ELF-1 (cell line): ENCODE results near the gene MORC3.
A peak's percentile ranks its signal among the peaks of the same experiment; 100 is the strongest.
"Not testable (repeated sequence)": the region's sequence is repeated elsewhere in the genome, so short reads cannot be mapped to it uniquely, and the experiment has no call there.

ENCODE experiments used
- DNase-seq: peaks from one replicate; pipeline ENCODE4 v3.0.0-alpha.2; 2016; ENCODE audit warnings: low read depth, low spot score

Gene MORC3

GRCh38 chr21:36381841-36382589, 62.0 kb downstream of the MORC3 start:
- DNase-seq, result no peak

GRCh38 chr21:36382722-36383121, 62.7 kb downstream of the MORC3 start:
- not testable (repeated sequence) for DNase-seq

DNA sequence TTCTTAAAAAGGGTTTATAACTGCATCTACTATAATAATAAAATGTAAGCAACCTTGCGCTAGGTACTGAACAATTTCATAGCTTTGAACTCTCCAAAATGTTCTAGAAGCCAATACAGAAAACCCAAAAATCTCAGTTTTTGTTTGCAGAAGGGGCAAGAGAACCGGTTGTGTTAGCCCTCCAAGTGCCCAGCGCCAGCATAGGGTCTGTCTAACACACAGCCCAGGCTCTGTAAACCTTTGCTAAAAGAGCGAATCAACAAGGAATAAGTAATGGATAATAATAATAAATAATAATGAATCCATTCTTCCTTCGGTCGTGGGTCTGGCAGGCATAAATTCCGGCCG, 64.9 kb downstream of the MORC3 start:
- DNase-seq, result no peak

DNA sequence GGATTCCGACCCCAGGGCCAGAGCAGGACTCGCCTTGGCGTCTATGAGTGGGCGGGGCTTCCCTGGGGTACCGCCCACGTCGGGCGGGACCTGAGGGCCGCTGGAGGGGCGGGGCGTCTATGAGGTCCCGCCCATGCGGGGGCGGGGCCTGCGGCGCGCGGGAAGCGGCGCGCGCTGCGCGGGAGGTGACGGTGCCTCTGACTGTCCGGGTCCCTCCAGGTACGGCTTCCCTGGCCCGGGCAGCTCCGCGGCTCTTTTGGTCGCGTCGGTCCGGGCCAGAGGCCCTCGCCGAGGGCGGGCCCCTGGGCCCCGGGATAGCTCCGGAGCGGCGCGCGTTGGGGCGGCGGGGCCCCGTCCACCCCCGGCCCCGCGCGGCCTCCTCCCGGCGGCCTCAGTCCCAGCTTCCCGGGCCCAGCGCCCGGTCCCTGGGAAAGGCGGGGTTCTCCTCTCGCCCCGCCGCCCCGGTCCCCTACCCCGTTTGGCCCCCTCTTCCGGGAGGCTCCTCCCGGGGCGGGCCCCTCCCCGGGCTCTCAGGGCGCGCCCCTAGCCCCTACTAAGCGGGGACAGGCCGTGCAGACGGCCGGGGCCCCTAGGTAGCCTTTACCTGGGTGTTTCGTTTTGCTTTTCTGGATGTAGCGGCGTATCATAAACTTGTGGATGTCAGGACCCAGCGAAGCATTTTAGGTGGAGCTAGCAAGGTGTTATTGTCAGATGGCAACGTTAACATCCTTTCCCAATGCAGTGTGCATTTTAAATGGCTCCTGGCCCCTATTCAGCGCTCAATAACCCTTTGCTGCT, 65.4 kb downstream of the MORC3 start, which contains the start of gene CHAF1B:
CHAF1B (plus strand) TSS at position 160 of the 798 bp plus-strand sequence. CDS start 745 bp downstream, outside the sequence.
- peak; percentile 89 for DNase-seq

- DNase-seq, result peak; percentile 15
Measured at GRCh38 chr21:36386031-36386642, 66.1 kb downstream of the MORC3 start.

GRCh38 chr21:36388096-36388495, 68.1 kb downstream of the MORC3 start:
- DNase-seq, result peak; percentile 21

DNA sequence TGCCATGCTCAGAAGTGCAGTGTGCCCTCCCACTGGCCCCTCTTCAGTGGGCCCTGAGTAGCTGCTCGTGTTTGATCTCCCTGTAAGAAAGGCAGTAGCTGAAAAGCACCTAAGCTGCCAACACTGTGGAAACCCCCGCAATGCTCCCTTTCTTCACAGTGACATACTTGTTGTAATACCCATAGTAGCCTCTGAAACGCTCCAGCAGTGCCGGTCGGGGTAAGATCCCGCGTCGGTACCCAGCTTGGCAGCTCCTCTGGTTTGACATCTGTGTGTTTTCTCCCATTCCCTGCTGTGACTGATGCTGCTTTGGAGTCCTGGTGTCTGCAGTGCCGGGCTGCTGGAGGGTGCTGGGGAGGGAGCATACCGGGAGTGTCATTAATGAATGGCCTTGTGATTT, 68.8 kb downstream of the MORC3 start:
- DNase-seq, result peak; percentile 49

DNA sequence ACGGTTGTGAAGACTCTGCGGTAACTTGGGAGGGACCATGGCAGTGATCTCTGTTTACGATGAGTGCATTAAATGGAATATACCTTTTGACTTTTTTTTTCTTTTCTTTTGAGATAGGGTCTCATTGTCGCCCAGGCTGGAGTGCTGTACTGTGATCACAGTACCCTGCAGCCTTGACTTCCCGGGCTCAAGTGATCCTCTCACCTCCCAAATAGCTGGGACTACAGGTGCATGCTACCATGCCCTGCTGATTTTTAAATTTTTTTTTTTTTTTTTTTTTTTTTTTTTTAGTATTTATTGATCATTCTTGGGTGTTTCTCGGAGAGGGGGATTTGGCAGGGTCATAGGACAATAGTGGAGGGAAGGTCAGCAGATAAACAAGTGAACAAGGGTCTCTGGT, 71.7 kb downstream of the MORC3 start:
- not testable (repeated sequence) for DNase-seq

DNA sequence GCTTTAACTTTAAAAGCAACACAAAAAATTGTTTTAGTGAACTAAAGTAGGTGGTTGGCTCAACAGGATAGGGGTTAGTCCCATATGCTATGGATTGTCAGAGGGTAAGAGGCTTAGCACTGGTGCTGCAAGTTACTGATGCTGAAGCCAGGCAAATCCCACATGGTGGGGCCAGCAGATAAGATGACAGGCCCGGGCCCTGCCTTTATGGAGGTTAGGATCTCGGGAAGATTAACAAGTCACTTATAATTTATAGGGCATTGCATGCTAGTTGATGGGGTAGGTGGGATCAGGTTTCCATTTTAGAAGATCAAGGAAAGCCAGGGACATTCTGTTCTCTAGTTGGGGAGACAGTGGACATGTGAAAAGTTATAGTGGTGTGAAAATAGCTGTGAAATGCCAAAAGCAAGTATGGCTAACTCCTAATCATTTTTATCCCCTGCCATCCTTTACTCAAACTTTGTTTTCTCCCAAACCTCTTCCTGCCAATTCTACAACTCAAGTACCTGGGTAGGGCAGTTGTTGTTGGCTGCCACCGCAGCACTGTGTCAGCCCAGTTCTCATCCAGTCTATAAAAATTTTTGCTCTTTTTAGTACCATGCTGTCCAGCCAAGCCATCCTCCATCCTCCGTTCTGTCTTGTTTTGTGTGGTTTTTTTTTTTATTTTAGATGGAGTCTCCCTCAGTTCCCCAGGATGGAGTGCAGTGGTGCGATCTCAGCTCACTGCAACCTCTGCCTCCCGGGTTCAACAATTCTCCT, 75.5 kb downstream of the MORC3 start:
- no peak for DNase-seq

- no peak for DNase-seq
Measured at GRCh38 chr21:36396325-36396724, 76.3 kb downstream of the MORC3 start.

GRCh38 chr21:36396971-36397370, 77.0 kb downstream of the MORC3 start:
- DNase-seq, result no peak

GRCh38 chr21:36397606-36398005, 77.6 kb downstream of the MORC3 start:
- no peak for DNase-seq

- DNase-seq, result not testable (repeated sequence)
Measured at GRCh38 chr21:36399736-36400135, 79.7 kb downstream of the MORC3 start.

- no peak for DNase-seq
Measured at GRCh38 chr21:36400719-36401118, 80.7 kb downstream of the MORC3 start.

DNA sequence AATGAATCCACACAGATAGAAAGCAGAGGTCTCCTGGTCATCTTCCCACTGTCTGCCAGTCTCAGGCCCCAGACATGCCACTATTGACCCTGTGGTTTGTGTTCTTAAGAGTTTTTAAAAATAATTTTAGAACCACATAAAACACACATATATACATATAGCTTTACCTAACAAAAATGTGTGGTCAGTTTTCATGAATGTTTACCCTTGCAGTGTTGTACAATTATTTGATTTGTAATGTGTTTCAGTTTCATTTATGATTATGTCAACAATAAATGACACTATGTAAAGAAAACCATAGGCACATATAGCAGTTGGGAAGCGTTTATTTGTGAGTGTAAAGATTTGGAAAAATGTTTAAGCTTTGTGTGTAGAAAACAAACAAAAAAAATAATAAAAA, 82.3 kb downstream of the MORC3 start:
- DNase-seq, result no peak

- DNase-seq, result no peak
Measured at GRCh38 chr21:36403713-36404112, 83.7 kb downstream of the MORC3 start.

DNA sequence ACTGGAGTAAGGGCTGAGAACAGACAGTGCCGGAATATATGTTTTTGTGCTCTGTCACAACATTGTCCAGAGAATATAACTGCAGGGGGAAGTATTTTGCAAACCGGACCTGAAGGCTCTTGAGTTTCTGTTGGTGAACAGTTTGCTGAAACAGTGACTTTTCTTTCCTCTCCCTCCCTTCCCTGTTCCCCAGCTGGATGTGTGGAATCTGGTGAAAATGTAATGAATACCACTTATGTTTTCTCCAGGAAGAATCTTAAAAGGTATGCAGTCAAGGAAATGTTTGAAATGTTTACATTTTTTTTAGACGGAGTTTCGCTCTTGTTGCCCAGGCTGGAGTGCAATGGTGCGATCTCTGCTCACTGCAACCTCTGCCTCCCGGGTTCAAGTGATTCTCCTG, 88.6 kb downstream of the MORC3 start:
- no peak for DNase-seq

DNA sequence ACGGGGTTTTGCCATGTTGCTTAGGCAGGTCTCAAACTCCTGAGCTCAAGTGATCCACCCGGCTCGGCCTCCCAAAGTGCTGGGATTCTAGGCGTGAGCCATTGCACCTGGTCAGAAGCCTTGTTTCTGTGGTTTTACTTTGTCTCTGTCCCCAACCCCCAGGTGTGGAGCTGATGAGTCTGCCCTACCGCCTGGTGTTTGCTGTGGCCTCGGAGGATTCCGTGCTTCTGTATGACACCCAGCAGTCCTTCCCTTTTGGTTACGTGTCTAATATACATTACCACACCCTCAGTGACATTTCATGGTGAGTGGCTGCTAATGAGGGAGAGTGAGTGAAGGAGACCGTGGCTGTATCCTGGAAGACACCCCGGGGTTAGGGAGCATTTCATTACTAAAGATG, 91.3 kb downstream of the MORC3 start:
- no peak for DNase-seq

- no peak for DNase-seq
Measured at GRCh38 chr21:36412916-36413315, 92.9 kb downstream of the MORC3 start.

DNA sequence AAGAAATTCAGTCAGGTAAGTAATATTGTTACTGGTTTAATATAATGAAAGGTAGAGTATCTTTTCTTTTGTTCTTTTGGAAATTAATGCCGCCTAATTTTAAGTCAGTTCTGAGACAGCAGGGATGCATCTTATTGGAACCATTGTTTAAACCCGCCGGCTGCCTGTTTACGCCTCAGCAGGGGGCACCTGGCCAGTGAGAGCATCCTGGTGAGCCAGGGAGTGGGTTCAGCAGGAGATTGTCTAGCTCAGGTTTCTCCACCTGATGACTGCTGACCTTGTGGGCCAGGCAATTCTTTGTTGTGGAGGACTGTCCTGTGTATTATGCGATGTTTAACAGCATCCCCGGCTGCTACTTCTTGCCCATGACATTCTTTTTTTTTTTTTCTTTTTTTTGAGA, 95.4 kb downstream of the MORC3 start:
- DNase-seq, result no peak

DNA sequence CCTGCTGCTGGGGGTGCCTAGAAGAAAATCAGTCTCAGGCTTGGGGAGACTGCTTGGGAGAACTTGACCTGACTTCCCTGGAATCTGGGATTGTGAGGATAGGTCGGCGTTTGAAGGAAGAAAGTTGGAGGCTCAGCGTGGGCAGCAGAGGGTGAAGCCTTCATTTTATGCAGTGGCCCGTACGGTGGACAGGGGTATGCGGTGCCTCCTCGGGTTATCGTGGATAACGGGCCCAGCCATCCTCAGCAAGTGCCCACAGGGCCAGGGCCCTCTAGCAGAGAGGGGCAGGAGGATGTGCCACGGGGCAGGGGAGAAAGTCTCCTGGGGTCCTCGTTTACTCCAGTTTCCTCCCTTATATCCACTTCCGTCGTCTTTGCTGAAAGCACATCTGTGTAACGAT, 99.2 kb downstream of the MORC3 start:
- DNase-seq, result no peak

DNA sequence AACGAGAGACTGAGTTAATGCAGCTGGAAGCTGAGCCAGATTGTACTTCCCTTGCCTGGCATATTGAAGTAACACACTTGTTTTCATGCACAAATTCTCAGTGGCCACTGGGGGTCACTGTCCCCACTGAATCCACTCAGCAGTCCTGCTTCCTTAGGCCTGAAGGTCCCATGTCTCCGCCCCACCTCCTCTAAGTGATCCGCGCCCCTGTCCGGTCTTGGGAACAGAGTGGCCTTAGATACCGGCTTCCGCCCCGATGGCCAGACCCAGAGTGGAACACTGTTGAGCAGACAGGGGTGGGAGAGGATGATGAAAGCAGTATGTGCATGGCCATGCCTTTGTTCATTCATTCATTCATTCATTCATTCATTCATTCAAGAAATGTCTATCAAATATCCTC, 100.0 kb downstream of the MORC3 start:
- peak; percentile 74 for DNase-seq
